ENCODE measurements around the gene ANKRD13A.
"Not testable (repeated sequence)": the region's sequence is repeated elsewhere in the genome, so short reads cannot be mapped to it uniquely, and the experiment has no call there.

ANKRD13A gene

DNA sequence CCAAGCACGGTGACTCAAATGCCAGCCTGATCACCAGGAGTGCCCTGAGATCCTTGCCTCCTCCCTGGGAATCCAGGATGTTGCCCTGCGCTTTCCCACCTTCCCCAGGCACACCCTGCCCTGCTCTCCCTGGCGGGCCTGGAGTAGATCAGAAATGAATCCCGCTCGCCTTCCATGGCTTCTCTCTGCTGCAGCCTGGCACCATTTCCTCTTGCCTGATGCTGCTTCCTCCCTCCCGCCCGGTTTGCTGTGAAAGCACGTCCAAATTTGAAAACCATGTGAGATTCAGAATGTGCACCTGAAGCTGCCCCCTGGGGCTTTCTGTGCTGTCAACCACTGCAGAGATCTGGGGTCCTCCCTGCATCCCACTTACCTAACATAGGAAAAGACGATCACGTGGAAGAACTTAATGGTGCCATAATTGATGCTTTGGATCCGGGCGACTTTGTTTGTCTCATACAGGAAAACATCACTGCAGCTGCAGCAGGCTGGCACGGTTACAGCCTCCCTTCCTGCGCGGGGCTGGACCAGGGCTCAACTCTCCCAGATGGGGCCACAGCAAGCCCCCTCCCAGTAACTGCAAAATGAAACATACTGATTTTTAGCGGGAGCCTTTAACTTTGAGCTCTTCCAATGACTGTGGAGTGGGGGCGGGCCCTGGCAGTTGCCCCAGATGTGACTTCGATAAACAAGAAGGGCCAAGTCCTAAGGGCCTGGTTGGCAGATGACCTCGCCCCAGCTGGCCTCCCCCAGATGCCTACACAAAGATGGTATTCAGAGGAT is 74.0 kb downstream of the ANKRD13A start:
- no peak overlapping the region for H3K27ac ChIP-seq (ENCODE audit: low read depth, low read length)
- no peaks in the 10 kb centered on the region for H3K36me3 ChIP-seq (ENCODE audit: insufficient read depth, low read length)
- peak overlapping the region; percentile 41 to 63 for H3K4me3 ChIP-seq (ENCODE audit: low read depth in 1 of 2, low read length in 2 of 2)
- H3K4me1 ChIP-seq (ENCODE audit: insufficient read depth, low read length): no peaks in the 10 kb centered on the region
- H3K9me3 ChIP-seq (ENCODE audit: low read length): no peaks in the 10 kb centered on the region
- H3K9ac ChIP-seq (ENCODE audit: low read length): peak overlapping the region; percentile 13
- no peaks in the 10 kb centered on the region for H3K27me3 ChIP-seq (ENCODE audit: control insufficient read depth in 1 of 2, insufficient read depth in 2 of 2, low read length in 2 of 2)

GRCh38 chr12:110074089-110074488 is 74.9 kb downstream of the ANKRD13A start:
- H3K36me3 ChIP-seq (ENCODE audit: insufficient read depth, low read length): no peaks in the 10 kb centered on the region
- H3K27me3 ChIP-seq (ENCODE audit: control insufficient read depth in 1 of 2, insufficient read depth in 2 of 2, low read length in 2 of 2): no peaks in the 10 kb centered on the region
- no peak overlapping the region for H3K27ac ChIP-seq (ENCODE audit: low read depth, low read length)
- H3K4me3 ChIP-seq (ENCODE audit: low read depth in 1 of 2, low read length in 2 of 2): no peak overlapping the region
- H3K4me1 ChIP-seq (ENCODE audit: insufficient read depth, low read length): no peaks in the 10 kb centered on the region
- H3K9me3 ChIP-seq (ENCODE audit: low read length): no peaks in the 10 kb centered on the region
- H3K9ac ChIP-seq (ENCODE audit: low read length): no peak overlapping the region

DNA sequence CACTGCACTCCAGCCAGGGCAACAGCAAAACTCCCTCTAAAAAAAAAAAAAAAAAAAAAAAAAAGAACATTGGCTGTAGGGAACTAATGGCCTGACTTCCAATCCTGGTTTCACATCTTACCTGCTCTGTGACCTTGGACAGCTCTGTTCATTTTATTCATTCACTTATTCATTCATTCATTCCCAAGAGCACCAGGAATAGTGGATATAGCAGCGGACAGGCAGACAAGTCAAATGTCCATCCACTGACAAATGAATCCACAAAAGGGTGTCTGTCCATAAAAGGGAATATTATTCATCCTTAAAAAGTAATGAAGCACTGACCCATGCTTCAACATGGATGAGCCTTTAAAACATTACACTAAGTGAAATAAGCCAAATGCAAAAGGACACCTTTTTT is 76.7 kb downstream of the ANKRD13A start:
- no peak overlapping the region for H3K4me3 ChIP-seq (ENCODE audit: low read depth in 1 of 2, low read length in 2 of 2)
- H3K27me3 ChIP-seq (ENCODE audit: control insufficient read depth in 1 of 2, insufficient read depth in 2 of 2, low read length in 2 of 2): no peaks in the 10 kb centered on the region
- no peak overlapping the region for H3K9ac ChIP-seq (ENCODE audit: low read length)
- H3K36me3 ChIP-seq (ENCODE audit: insufficient read depth, low read length): no peaks in the 10 kb centered on the region
- H3K27ac ChIP-seq (ENCODE audit: low read depth, low read length): no peak overlapping the region
- no peaks in the 10 kb centered on the region for H3K4me1 ChIP-seq (ENCODE audit: insufficient read depth, low read length)
- H3K9me3 ChIP-seq (ENCODE audit: low read length): no peaks in the 10 kb centered on the region

DNA sequence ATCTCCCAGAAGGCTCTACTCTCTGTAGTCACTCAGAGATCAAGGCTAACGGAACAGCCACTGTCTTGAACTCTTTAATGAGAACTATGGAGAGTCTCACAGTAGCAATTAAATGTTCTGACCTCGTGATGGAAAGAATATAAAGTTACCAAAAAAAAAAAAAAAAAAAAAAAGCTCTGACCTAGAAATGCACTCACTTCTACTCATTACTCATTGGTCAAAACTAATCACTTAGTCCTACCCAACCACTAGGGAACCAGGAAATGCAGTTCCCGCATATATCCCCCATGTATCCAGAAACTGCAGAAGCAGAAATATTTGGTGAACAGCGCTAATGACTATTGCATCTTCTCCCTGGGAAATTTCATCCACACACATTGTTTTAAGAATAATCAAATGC is 78.6 kb downstream of the ANKRD13A start:
- Histone ChIP-seq H3K9ac (ENCODE audit: low read length) (no peak overlapping the region), H3K4me1 (ENCODE audit: insufficient read depth, low read length) (no peaks in the 10 kb centered on the region), H3K4me3 (ENCODE audit: low read depth in 1 of 2, low read length in 2 of 2) (no peak overlapping the region), H3K36me3 (ENCODE audit: insufficient read depth, low read length) (no peaks in the 10 kb centered on the region), H3K27me3 (ENCODE audit: control insufficient read depth in 1 of 2, insufficient read depth in 2 of 2, low read length in 2 of 2) (no peaks in the 10 kb centered on the region), H3K27ac (ENCODE audit: low read depth, low read length) (no peak overlapping the region), H3K9me3 (ENCODE audit: low read length) (no peaks in the 10 kb centered on the region)

DNA sequence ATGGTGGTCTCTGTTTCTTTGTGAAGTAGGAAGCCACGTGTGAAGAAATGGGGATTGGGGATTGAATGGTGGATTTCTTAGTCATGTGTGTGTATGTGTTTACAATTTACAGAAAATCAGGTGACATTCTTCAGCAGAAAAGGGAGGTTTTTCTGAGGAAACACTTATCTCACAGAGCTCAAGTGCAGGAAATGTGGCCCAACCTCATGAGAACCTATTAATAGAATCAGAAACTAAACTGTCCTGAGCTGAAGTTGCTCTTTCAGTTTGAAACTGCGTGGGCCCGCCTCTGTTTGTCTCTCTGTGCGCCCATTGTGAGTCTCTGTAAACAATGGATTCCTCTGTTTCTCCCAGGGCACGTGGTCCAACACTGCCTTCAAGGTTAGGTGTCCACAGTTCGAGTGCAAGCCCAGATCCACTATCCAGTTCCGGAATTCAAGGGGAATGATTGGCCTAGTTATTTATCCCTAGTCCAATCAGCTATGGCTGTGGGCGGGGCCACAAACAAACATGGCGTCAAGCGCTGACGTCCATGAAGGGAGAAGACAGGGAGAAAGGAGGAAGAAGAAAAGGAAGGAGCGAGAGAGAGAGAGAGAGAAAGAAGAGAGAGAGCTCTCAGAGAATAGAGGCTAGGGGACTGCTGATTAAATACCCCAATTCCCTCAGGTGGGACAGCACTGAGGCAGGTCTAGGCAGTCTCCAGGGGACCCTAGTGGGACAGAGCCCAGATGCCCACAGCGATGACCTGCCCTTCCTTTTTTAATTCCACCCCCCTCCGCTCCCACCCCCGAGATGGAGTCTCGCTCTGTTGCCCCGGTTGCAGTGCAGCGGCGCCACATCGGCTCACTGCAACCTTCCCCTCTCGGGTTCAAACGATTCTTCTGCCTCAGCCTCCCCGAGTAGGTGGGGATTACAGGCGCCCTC is 80.5 kb downstream of the ANKRD13A start:
- Histone ChIP-seq H3K27ac (ENCODE audit: low read depth, low read length) (no peak overlapping the region), H3K9ac (ENCODE audit: low read length) (no peak overlapping the region), H3K27me3 (ENCODE audit: control insufficient read depth in 1 of 2, insufficient read depth in 2 of 2, low read length in 2 of 2) (no peaks in the 10 kb centered on the region), H3K36me3 (ENCODE audit: insufficient read depth, low read length) (no peaks in the 10 kb centered on the region), H3K4me1 (ENCODE audit: insufficient read depth, low read length) (no peaks in the 10 kb centered on the region), H3K9me3 (ENCODE audit: low read length) (no peaks in the 10 kb centered on the region), H3K4me3 (ENCODE audit: low read depth in 1 of 2, low read length in 2 of 2) (no peak overlapping the region)

DNA sequence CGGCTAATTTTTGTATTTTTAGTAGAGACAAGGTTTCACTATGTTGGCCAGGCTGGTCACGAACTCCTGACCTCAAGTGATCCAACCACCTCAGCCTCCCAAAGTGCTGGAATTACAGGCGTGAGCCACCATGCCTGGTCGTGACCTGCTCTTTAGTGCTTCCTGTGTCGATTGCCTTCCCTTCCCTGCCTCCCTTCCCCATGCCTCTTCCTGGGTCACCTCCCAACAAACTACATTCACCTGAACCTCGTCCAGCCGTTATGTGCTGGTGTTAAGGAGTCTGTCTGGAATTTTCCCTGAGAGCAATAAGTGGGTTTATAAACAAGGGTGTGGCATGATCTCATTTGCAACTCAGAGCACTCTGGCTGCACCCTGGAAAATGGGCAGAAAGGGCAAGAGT is 81.2 kb downstream of the ANKRD13A start:
- Histone ChIP-seq H3K4me1 (ENCODE audit: insufficient read depth, low read length) (no peaks in the 10 kb centered on the region), H3K27me3 (ENCODE audit: control insufficient read depth in 1 of 2, insufficient read depth in 2 of 2, low read length in 2 of 2) (no peaks in the 10 kb centered on the region), H3K36me3 (ENCODE audit: insufficient read depth, low read length) (no peaks in the 10 kb centered on the region), H3K9me3 (ENCODE audit: low read length) (no peaks in the 10 kb centered on the region), H3K27ac (ENCODE audit: low read depth, low read length) (no peak overlapping the region), H3K4me3 (ENCODE audit: low read depth in 1 of 2, low read length in 2 of 2) (no peak overlapping the region), H3K9ac (ENCODE audit: low read length) (no peak overlapping the region)

DNA sequence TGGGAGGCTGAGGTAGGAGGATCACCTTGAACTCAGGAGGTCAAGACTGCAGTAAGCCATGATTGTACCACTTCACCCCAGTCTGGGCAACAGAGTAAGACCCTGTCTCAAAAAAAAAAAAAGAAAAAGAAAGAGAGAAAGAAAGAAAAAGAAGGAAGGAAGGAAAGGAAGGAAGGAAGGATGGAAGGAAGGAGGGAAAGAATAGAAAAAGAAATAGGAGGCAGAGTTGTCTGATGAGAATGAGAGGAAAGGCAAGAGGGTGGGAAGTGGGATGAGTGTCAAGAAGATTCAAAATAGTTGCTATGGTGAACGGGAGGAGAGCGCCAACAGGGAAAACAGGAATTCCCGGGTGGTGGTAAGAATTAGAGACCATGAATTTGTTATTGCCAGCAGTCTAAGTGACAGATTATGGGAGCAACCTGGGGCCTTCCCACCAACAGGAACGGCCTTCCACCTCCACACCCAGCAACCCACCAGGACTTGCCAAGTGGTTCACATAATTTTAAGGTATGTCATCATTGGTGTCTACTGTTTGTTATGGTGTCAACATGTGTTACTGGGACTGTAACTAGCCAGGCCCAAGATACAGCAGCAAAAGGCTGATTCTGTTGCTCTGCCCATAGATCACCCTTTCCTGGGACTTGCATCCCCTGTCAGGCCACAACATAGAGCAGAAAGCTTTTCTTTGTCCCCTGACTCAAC is 85.2 kb downstream of the ANKRD13A start:
- no peak overlapping the region for H3K27ac ChIP-seq (ENCODE audit: low read depth, low read length)

GRCh38 chr12:110088216-110088615 is 89.0 kb downstream of the ANKRD13A start:
- not testable (repeated sequence) for H3K4me3 ChIP-seq (ENCODE audit: low read depth in 1 of 2, low read length in 2 of 2); H3K27ac ChIP-seq (ENCODE audit: low read depth, low read length); H3K9me3 ChIP-seq (ENCODE audit: low read length); H3K27me3 ChIP-seq (ENCODE audit: control insufficient read depth in 1 of 2, insufficient read depth in 2 of 2, low read length in 2 of 2); H3K9ac ChIP-seq (ENCODE audit: low read length); H3K36me3 ChIP-seq (ENCODE audit: insufficient read depth, low read length); H3K4me1 ChIP-seq (ENCODE audit: insufficient read depth, low read length)

More for the DNA sequence above, 85.2 kb downstream of the ANKRD13A start:
- Histone ChIP-seq H3K9ac (ENCODE audit: low read length) (no peak overlapping the region), H3K9me3 (ENCODE audit: low read length) (no peaks in the 10 kb centered on the region), H3K4me3 (ENCODE audit: low read depth in 1 of 2, low read length in 2 of 2) (no peak overlapping the region), H3K27me3 (ENCODE audit: control insufficient read depth in 1 of 2, insufficient read depth in 2 of 2, low read length in 2 of 2) (no peaks in the 10 kb centered on the region), H3K36me3 (ENCODE audit: insufficient read depth, low read length) (no peaks in the 10 kb centered on the region), H3K4me1 (ENCODE audit: insufficient read depth, low read length) (no peaks in the 10 kb centered on the region)

- no peak overlapping the region for H3K27ac ChIP-seq (ENCODE audit: low read depth, low read length)
- H3K9me3 ChIP-seq (ENCODE audit: low read length): no peaks in the 10 kb centered on the region
- H3K27me3 ChIP-seq (ENCODE audit: control insufficient read depth in 1 of 2, insufficient read depth in 2 of 2, low read length in 2 of 2): no peaks in the 10 kb centered on the region
- H3K36me3 ChIP-seq (ENCODE audit: insufficient read depth, low read length): no peaks in the 10 kb centered on the region
- H3K4me1 ChIP-seq (ENCODE audit: insufficient read depth, low read length): no peaks in the 10 kb centered on the region
- H3K9ac ChIP-seq (ENCODE audit: low read length): no peak overlapping the region
- no peak overlapping the region for H3K4me3 ChIP-seq (ENCODE audit: low read depth in 1 of 2, low read length in 2 of 2)
Measured at GRCh38 chr12:110088936-110089335, 89.7 kb downstream of the ANKRD13A start.
